ENCODE measurements around the gene CCND1.

- 0 out of 2 replicates have a peak, but pooled peaks have one; percentile 8 for TF ChIP-seq ATF3 (IDR thresholded peaks at IDR 0.05)
- no peak for TF ChIP-seq ATF3 (CRISPR knock-in tag; conservative IDR thresholded peaks at IDR 0.05)
- TF ChIP-seq, protein P1, sequence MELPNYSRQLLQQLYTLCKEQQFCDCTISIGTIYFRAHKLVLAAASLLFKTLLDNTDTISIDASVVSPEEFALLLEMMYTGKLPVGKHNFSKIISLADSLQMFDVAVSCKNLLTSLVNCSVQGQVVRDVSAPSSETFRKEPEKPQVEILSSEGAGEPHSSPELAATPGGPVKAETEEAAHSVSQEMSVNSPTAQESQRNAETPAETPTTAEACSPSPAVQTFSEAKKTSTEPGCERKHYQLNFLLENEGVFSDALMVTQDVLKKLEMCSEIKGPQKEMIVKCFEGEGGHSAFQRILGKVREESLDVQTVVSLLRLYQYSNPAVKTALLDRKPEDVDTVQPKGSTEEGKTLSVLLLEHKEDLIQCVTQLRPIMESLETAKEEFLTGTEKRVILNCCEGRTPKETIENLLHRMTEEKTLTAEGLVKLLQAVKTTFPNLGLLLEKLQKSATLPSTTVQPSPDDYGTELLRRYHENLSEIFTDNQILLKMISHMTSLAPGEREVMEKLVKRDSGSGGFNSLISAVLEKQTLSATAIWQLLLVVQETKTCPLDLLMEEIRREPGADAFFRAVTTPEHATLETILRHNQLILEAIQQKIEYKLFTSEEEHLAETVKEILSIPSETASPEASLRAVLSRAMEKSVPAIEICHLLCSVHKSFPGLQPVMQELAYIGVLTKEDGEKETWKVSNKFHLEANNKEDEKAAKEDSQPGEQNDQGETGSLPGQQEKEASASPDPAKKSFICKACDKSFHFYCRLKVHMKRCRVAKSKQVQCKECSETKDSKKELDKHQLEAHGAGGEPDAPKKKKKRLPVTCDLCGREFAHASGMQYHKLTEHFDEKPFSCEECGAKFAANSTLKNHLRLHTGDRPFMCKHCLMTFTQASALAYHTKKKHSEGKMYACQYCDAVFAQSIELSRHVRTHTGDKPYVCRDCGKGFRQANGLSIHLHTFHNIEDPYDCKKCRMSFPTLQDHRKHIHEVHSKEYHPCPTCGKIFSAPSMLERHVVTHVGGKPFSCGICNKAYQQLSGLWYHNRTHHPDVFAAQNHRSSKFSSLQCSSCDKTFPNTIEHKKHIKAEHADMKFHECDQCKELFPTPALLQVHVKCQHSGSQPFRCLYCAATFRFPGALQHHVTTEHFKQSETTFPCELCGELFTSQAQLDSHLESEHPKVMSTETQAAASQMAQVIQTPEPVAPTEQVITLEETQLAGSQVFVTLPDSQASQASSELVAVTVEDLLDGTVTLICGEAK (IDR thresholded peaks at IDR 0.05): no peak
- TF ChIP-seq, protein P1 (CRISPR knock-in tag; IDR thresholded peaks at IDR 0.05): no peak
- TF ChIP-seq TCF3 (CRISPR knock-in tag; IDR thresholded peaks at IDR 0.05): no peak
- no peak for TF ChIP-seq MAZ (CRISPR knock-in tag; conservative IDR thresholded peaks at IDR 0.05 in 1 of 2, IDR thresholded peaks at IDR 0.05 in 1 of 2)
- TF ChIP-seq EGR1 (conservative IDR thresholded peaks at IDR 0.05): no peak
These were observed 33.4 kb downstream of the CCND1 start for GRCh38 chr11:69674267-69674885.
